ENCODE results near the gene ADAMTS19.

Gene ADAMTS19

GRCh38 chr5:129672006-129672405 lies 211.9 kb downstream of the ADAMTS19 start:
- no peaks in the 10 kb centered on the region for H3K9me3 ChIP-seq
- no peaks in the 10 kb centered on the region for H3K36me3 ChIP-seq
- H3K27ac ChIP-seq: no peak overlapping the region

GRCh38 chr5:129679671-129680070 lies 219.6 kb downstream of the ADAMTS19 start:
- TF ChIP-seq, protein P1, sequence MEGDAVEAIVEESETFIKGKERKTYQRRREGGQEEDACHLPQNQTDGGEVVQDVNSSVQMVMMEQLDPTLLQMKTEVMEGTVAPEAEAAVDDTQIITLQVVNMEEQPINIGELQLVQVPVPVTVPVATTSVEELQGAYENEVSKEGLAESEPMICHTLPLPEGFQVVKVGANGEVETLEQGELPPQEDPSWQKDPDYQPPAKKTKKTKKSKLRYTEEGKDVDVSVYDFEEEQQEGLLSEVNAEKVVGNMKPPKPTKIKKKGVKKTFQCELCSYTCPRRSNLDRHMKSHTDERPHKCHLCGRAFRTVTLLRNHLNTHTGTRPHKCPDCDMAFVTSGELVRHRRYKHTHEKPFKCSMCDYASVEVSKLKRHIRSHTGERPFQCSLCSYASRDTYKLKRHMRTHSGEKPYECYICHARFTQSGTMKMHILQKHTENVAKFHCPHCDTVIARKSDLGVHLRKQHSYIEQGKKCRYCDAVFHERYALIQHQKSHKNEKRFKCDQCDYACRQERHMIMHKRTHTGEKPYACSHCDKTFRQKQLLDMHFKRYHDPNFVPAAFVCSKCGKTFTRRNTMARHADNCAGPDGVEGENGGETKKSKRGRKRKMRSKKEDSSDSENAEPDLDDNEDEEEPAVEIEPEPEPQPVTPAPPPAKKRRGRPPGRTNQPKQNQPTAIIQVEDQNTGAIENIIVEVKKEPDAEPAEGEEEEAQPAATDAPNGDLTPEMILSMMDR (IDR thresholded peaks at IDR 0.05): no peak

More at GRCh38 chr5:129672006-129672405, 211.9 kb downstream of the ADAMTS19 start:
- TF ChIP-seq, protein P1 (IDR thresholded peaks at IDR 0.05): no peak
- no peaks in the 10 kb centered on the region for H3K4me1 ChIP-seq (ENCODE audit: control insufficient read depth in 1 of 2, insufficient read depth in 1 of 2, low read depth in 1 of 2, low read length in 1 of 2)
- H3K4me3 ChIP-seq (ENCODE audit: low read depth in 1 of 2, low read length in 1 of 2): no peak overlapping the region
- no peaks in the 10 kb centered on the region for H3K27me3 ChIP-seq

DNA sequence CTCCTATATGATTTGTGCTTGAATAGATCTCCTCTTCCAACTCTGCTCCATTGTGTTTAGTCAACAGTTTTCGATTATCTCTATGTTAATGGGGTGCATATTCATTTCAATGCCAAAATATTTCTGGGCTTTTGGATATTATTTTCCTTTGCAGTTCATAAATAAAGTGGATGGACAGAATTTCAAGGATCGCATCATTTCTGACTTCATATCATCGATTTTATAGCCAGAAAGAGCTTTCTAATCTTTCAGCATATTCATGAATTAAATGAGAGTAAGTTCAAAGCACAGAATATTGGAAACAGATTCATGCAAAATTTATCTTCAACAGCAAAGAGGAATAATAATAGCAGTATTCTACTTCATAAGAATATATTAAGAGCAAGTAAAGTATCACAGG lies 227.8 kb downstream of the ADAMTS19 start:
- Histone ChIP-seq H3K4me1 (ENCODE audit: control insufficient read depth in 1 of 2, insufficient read depth in 1 of 2, low read depth in 1 of 2, low read length in 1 of 2) (no peaks in the 10 kb centered on the region), H3K27ac (no peak overlapping the region), H3K36me3 (no peaks in the 10 kb centered on the region), H3K9me3 (no peaks in the 10 kb centered on the region), H3K4me3 (ENCODE audit: low read depth in 1 of 2, low read length in 1 of 2) (no peak overlapping the region), H3K27me3 (no peaks in the 10 kb centered on the region)
- TF ChIP-seq, protein P1 (IDR thresholded peaks at IDR 0.05): no peak

More at GRCh38 chr5:129679671-129680070, 219.6 kb downstream of the ADAMTS19 start:
- H3K27ac ChIP-seq: no peak overlapping the region
- no peaks in the 10 kb centered on the region for H3K27me3 ChIP-seq
- no peaks in the 10 kb centered on the region for H3K4me1 ChIP-seq (ENCODE audit: control insufficient read depth in 1 of 2, insufficient read depth in 1 of 2, low read depth in 1 of 2, low read length in 1 of 2)
- no peaks in the 10 kb centered on the region for H3K36me3 ChIP-seq
- H3K4me3 ChIP-seq (ENCODE audit: low read depth in 1 of 2, low read length in 1 of 2): no peak overlapping the region
- no peaks in the 10 kb centered on the region for H3K9me3 ChIP-seq

- Histone ChIP-seq H3K4me3 (ENCODE audit: low read depth in 1 of 2, low read length in 1 of 2) (no peak overlapping the region), H3K36me3 (no peaks in the 10 kb centered on the region), H3K27me3 (no peaks in the 10 kb centered on the region), H3K9me3 (no peaks in the 10 kb centered on the region), H3K27ac (no peak overlapping the region), H3K4me1 (ENCODE audit: control insufficient read depth in 1 of 2, insufficient read depth in 1 of 2, low read depth in 1 of 2, low read length in 1 of 2) (no peaks in the 10 kb centered on the region)
- TF ChIP-seq, protein P1 (IDR thresholded peaks at IDR 0.05): no peak
Measured at GRCh38 chr5:129689045-129689444, 228.9 kb downstream of the ADAMTS19 start.

GRCh38 chr5:129691220-129691619 lies 231.1 kb downstream of the ADAMTS19 start:
- no peaks in the 10 kb centered on the region for H3K27me3 ChIP-seq
- no peak overlapping the region for H3K4me3 ChIP-seq (ENCODE audit: low read depth in 1 of 2, low read length in 1 of 2)
- no peaks in the 10 kb centered on the region for H3K9me3 ChIP-seq
- no peaks in the 10 kb centered on the region for H3K4me1 ChIP-seq (ENCODE audit: control insufficient read depth in 1 of 2, insufficient read depth in 1 of 2, low read depth in 1 of 2, low read length in 1 of 2)
- H3K27ac ChIP-seq: no peak overlapping the region
- TF ChIP-seq, protein P1 (IDR thresholded peaks at IDR 0.05): no peak
- H3K36me3 ChIP-seq: no peaks in the 10 kb centered on the region

- TF ChIP-seq, protein P1 (IDR thresholded peaks at IDR 0.05): no peak
- no peaks in the 10 kb centered on the region for H3K9me3 ChIP-seq
- no peak overlapping the region for H3K27ac ChIP-seq
- no peaks in the 10 kb centered on the region for H3K4me1 ChIP-seq (ENCODE audit: control insufficient read depth in 1 of 2, insufficient read depth in 1 of 2, low read depth in 1 of 2, low read length in 1 of 2)
- no peak overlapping the region for H3K4me3 ChIP-seq (ENCODE audit: low read depth in 1 of 2, low read length in 1 of 2)
- no peaks in the 10 kb centered on the region for H3K36me3 ChIP-seq
- H3K27me3 ChIP-seq: no peaks in the 10 kb centered on the region
Measured at GRCh38 chr5:129696636-129697035, 236.5 kb downstream of the ADAMTS19 start.

Measured in neutrophil (primary cell).